GM12873 (cell line): ENCODE results near the gene MBNL1.

ENCODE experiments used
- CTCF ChIP-seq: IDR thresholded peaks from 2 replicates; pipeline ENCODE4 v1.5.1; 2012; ENCODE audit warnings: low read depth, mild to moderate bottlenecking, moderate library complexity, low read length, control low read depth; ENCODE audit not compliant: insufficient read depth; ENCODE audit errors: missing control alignments

The MBNL1 gene

GRCh38 chr3:152268555-152269055 lies at the start of gene MBNL1:
MBNL1 (plus strand) TSS chr3:152268929; CDS start chr3:152300194, 31,265 bp downstream.
- no peak for TF ChIP-seq CTCF

- no peak for TF ChIP-seq CTCF
Measured at GRCh38 chr3:152219216-152219615, 49.5 kb upstream of the MBNL1 start.

- TF ChIP-seq CTCF = no peak
Measured at GRCh38 chr3:152219769-152220255, 48.9 kb upstream of the MBNL1 start.

GRCh38 chr3:152222327-152222726 lies 46.4 kb upstream of the MBNL1 start:
- no peak for TF ChIP-seq CTCF

GRCh38 chr3:152225201-152225600 lies 43.5 kb upstream of the MBNL1 start:
- no peak for TF ChIP-seq CTCF

GRCh38 chr3:152226176-152226575 lies 42.6 kb upstream of the MBNL1 start:
- TF ChIP-seq CTCF = no peak

- no peak for TF ChIP-seq CTCF
Measured at GRCh38 chr3:152227027-152227426, 41.7 kb upstream of the MBNL1 start.

- no peak for TF ChIP-seq CTCF
Measured at GRCh38 chr3:152229692-152230091, 39.0 kb upstream of the MBNL1 start.
